Measurements from ENCODE around the gene PAH.
"Not testable (repeated sequence)": the region's sequence is repeated elsewhere in the genome, so short reads cannot be mapped to it uniquely, and the experiment has no call there.

Gene PAH

DNA sequence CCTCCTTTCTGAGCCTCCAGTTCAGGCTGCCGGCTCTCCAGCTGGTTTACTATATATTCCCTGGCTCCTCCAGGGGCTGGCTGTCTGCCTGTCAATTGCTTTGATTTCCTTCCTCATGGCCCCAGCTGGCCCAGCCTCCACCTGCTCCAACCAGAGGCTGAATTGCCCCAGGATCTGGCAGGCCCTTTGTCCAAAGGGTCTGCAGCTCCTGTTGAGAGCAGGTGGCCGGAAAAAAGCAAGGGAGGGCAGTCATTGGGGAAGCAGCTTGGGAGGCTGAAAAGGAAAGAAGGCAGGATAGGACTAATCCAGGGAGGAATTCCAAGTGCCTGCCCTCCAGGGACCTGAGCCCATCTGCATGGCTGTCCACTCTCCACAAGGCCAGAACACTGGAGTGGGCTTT is 25.3 kb downstream of the PAH start:
- DNase-seq (ENCODE audit: low read depth) = no peak

GRCh38 chr12:102888511-102888910 is 28.5 kb downstream of the PAH start:
- no peak for DNase-seq (ENCODE audit: low read depth)

- no peak for DNase-seq (ENCODE audit: low read depth)
These were observed 31.8 kb downstream of the PAH start for GRCh38 chr12:102885043-102885932.

- DNase-seq (ENCODE audit: low read depth) = peak; percentile 21
These were observed 33.7 kb downstream of the PAH start for GRCh38 chr12:102883204-102883799.

DNA sequence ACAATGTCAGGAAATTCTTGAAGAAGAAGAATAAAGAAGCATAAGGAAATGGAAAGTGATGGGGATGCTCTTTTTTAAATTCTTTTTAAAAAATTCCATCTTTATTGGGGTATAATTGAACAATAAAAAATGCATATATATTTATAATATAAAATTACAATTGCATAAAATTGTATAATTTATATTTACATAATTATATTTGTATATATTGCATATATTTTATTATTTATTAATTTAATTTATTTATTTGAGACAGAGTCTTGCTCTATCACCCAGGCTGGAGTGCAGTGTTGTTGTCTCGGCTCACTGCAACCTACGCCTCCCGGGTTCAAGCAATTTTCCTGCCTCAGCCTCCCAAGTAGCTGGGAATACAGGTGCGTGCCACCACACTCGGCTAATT is 36.3 kb downstream of the PAH start:
- DNase-seq (ENCODE audit: low read depth) = no peak

DNA sequence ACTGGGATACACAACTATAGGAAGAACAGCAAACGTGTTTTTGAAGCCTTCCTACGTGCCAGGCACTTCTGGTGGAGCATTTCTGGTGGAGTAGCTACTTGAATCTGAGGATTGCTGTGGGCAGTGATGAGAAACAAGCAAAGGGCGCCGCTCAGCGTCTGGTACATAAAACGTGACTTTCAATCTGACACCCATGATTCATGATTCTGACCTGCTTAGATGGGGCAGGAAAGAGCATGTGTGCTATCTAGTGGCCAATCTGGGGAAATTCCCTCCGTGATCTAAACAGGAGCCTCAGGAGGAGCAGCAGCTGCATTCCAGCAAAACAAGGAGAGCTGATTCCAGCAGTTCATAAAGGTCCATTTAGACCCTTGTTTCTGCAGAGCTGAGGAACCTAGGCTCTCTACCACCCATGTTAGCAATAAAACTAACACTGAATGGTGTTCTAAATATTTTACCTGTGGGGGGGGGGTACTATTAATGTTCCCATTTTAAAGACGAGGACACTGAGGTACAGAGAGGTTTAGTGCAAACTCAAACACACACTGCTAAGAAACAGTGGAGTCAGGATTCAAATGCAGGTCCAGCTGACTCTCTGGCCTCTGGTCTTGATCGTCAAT is 37.8 kb downstream of the PAH start:
- peak; percentile 67 for DNase-seq (ENCODE audit: low read depth)

DNA sequence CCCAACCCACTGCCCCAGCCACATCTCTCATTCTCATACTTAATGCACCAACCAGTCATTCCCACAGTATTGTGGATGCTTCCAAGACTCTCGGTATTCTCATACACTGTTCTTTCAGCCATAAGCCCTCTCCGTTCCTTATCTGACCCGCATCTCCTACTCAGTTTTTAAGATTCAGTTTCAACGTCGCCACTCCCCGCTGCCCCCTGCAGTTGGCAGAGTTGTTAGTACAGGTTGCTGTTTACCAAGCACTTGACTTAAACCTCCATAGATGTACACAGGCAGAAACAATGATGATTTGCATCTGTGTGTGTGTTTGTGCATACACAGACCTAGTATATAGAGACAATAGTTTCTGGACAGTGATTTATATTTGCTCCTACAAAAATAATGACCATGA is 40.2 kb downstream of the PAH start:
- no peak for DNase-seq (ENCODE audit: low read depth)

- no peak for DNase-seq (ENCODE audit: low read depth)
These were observed 42.2 kb downstream of the PAH start for GRCh38 chr12:102874819-102875218.

DNA sequence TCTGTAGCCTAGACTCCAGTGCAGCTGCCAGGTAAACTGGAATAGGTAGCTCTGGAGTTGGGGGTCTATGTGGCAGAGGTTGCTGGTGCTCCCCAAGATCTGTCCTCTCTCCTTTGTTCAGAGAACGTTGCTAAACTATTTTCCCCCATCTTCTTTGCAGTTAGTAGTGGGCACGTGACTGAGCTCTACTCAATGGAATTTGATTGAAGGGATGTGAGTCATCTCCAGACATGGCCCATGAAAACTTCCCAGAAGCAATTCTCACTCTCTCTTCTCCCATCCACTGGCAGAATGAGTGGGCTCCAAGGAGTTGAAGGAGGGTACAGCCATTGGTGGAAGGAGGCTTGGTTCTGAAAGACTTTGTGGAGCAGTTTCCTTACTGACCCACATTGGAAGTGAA is 44.0 kb downstream of the PAH start:
- DNase-seq (ENCODE audit: low read depth) = no peak

- DNase-seq (ENCODE audit: low read depth) = no peak
These were observed 46.0 kb downstream of the PAH start for GRCh38 chr12:102871014-102871413.

DNA sequence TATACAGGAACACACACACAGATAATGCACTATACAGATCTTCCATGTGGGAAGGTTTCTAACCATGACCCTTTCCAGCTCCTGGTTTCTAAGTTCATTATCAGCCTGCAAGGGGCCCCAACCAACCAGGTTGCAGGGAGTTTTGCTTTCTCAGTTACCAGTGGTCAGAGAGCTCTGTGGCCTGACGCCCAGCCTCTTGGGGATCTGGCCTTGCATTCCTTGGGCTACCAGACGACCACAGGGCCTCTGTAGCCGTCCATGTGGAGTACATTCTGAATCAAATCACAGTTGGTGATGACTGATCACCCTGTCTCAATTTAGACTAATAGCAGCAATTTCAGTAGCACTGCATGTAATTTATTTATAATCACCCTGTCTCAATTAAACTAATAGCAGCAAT is 47.5 kb downstream of the PAH start:
- DNase-seq (ENCODE audit: low read depth) = no peak

- DNase-seq (ENCODE audit: low read depth) = no peak
These were observed 51.0 kb downstream of the PAH start for GRCh38 chr12:102865821-102866615.

DNA sequence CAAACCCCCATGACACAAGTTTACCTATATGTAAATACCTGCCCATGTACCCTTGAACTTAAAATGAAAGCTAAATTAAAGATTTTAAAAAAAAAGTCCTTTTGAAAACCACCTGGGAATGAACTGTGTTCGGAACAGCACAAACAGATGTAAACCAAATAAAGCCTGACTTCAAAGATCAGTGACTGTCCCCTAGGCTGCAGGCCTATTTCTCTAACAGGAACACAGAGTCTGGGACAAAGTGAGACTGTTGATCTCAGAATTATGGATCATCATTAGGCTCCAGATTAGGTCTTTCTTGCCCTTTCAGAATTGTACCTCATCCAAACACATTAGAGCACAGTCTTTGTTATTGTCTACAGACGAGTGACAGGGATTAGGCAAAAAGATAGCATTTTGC is 54.6 kb downstream of the PAH start:
- DNase-seq (ENCODE audit: low read depth) = no peak

DNA sequence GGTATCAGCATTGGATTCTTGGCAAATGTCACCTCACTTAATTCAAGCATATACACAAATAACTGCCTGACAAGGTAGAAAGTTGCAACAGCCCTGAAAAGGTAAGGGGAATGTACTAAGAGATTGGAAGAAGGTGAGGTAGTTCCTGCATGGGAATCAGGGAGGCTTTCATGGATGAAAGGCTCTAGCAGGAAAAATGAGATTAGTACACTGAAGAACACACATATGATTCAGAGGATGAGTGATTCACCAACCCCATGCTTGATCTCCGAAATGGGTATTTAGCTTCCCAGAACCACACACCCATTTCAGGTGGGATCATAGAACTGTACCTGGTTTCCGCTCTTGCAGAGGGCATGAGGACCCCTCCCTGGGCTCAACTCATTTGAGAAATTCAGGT is 65.8 kb downstream of the PAH start:
- DNase-seq (ENCODE audit: low read depth) = no peak

GRCh38 chr12:102849722-102850447 is 67.2 kb downstream of the PAH start:
- no peak for DNase-seq (ENCODE audit: low read depth)

DNA sequence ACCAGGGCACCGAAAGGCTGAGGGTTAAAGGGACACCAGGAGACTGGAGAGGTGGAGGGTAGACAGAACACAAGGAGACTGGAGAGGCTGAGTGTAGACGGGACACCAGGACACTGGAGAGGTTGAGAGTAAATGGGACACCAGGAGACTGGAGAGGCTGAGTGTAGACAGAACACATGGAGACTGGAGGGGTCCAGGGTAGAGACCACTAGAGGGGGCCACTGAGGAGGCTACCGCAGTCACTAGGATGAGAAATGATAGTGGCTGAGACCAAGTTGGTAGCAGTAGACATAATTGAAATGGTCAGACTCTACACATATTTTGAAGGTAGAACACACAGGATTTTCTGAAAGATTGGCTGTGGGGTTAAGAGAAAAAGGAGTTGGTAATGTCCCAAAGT is 68.2 kb downstream of the PAH start:
- DNase-seq (ENCODE audit: low read depth) = no peak

DNA sequence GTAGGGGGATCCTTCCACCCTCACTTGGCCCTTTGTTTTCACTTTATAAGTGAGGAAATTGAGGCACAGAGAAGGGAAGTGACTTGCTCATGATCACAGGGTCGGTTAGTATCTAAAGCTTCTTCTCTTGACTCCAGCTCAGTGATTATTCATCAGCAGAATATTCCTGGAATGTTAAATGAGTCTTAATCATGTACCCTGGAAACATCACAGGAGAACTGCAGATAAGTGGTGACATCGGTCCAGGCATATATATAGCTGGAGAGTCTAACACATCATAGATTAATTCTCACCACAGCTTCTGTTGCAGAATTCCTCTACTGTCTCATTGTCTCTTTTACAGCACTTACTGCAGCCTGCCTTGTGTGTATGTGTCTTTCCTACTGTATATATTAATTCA is 69.9 kb downstream of the PAH start:
- no peak for DNase-seq (ENCODE audit: low read depth)

- DNase-seq (ENCODE audit: low read depth) = peak; percentile 8
These were observed 83.2 kb downstream of the PAH start for GRCh38 chr12:102833687-102834441.

GRCh38 chr12:102832826-102833225 is 84.2 kb downstream of the PAH start:
- not testable (repeated sequence) for DNase-seq (ENCODE audit: low read depth)

- peak; percentile 27 for DNase-seq (ENCODE audit: low read depth)
These were observed 92.7 kb downstream of the PAH start for GRCh38 chr12:102824218-102824835.

- DNase-seq (ENCODE audit: low read depth) = no peak
These were observed 95.9 kb downstream of the PAH start for GRCh38 chr12:102821149-102821548.
